ENCODE results near the gene KRT10. TPM values are rescaled to one million over a fixed set of nuclear protein-coding genes. Genes with fewer than 3 reads are reported as not detected.

The KRT10 gene
- 21.9 and 23.3 TPM in 2 replicates for total RNA-seq

DNA sequence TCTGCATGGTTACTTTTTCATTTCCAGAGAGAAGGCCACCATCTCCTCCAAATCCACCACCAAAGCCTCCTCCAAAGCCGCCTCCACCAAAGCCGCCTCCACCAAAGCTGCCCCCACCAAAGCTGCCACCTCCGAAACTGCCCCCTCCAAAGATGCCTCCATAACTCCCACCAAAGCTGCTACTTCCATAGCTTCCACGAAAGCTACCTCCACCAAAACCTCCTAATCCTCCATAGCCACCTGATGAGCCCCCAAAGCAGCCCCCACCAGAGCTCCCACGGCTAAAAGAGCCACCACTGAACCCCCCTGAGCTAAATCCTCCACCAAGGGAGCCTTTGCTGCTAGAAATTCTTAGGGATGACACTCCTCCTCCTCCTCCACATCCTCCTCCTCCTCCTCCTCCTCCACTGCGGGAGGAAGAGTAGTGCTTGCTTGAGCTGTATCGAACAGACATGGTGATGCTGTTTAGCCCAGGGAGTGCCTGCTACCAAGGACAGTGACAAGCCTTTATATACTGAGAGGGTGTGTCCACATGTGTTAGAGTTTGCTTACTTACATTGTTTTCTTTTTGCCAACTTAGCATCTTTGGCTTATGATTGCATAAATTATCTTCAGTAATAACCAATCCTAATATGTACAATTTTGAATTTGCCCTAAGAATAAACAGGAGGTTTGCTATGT, at the start of gene KRT10:
Gene KRT10 (minus strand): TSS at position 483 of the 681 bp plus-strand sequence. CDS start 29 bp downstream, at position 454.

DNA sequence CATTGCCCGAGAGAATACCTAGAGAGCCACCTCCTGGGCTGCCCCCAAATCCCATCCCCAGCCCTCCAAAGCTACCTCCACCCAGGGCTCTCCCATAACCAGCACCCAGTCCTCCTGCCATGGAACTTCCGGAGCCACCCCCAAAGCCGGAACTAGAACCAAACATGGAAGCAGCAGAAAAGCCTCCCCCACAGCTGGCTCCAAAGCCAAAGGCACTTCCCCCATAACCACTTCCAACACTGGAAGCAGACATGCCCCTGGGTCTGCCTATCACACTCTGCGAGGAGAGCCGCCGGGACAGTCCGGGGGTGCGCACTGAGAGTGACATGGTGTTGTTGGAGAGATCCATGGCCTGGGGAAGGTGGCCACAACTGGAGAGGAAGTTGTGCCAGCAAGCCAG, 44.4 kb upstream of the KRT10 start, which contains the start of gene KRT12:
Gene KRT12 (minus strand): TSS at position 386 of the 400 bp plus-strand sequence. CDS start 37 bp downstream, at position 349.

DNA sequence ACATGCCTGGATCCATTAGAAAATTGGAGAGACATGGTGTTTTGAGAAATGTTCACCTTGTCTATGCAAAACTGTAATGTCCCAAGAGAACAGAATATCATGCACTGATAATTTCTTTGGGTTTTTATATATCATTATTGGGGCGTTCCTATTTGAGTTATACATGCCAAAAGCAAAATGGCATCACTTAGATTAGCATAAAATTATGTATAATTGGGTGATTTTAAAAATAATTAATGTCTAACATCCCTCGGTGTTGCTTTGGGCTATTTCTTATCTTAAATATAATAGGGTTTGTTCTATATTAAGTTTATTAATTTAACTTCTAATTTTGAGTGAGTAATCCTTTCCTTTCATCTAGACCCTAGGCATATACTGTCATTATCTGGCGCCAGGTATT, 22.6 kb downstream of the KRT10 start, which contains the start of gene KRT28:
Gene KRT28 (minus strand): TSS at position 101 of the 400 bp plus-strand sequence. CDS start 66 bp downstream, at position 35.

DNA sequence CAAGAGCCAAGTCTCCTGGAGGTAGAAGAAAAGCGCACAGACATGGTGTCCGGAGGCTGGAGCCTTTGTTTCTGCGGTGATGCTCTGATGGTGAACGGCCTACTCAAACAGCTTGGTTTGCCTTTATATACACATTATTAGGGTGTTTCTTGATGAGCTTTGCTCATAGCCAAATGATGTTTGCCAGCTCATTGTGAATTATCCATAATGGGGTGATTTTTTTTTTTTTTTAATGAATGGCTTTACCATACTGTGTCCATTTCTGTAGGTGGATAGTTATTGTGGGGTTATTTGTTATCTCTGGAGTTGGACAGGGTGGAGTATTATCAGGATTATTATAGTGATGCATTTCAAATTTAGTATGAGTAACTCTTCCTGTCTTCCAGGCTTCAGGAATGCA, 40.0 kb downstream of the KRT10 start, which contains the start of gene KRT27:
Gene KRT27 (minus strand): TSS at position 101 of the 400 bp plus-strand sequence. CDS start 57 bp downstream, at position 44.

DNA sequence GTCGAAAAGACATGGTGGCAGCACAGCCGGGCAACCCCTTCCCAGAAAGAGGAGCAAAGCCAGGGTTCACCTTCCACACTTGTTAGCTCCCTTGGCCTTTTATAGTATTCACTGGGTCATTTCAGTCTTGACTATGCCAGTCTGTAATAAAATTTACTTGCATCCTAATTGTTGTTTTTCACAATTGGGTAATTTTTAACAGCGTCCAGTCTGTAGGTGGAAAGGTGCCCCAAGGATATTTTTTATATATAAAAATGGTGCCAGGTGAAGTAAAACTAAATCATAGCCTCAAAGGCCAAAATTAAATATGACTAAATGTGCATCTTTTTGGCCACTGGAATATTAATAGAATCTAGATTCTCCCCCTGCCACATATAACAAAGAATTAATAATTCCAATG, 50.3 kb downstream of the KRT10 start, which contains the start of gene KRT26:
Gene KRT26 (minus strand): TSS at position 101 of the 400 bp plus-strand sequence. CDS start 88 bp downstream, at position 13.

Other genes with a start within 250 kb of the KRT10 start
- 85.4 and 86.6 TPM in 2 replicates for gene SMARCE1, start 174.8 kb downstream of the KRT10 start, total RNA-seq
- gene KRT222, start 157.4 kb downstream of the KRT10 start, total RNA-seq = not detected in 2 replicates
- gene KRT24, start 118.9 kb downstream of the KRT10 start, total RNA-seq = not detected in 2 replicates
- not detected in 2 replicates for gene KRT25, start 67.3 kb downstream of the KRT10 start, total RNA-seq
- gene KRT26, start 50.4 kb downstream of the KRT10 start, total RNA-seq = not detected in 2 replicates
- gene KRT27, start 40.1 kb downstream of the KRT10 start, total RNA-seq = not detected in 2 replicates
- gene KRT28, start 22.7 kb downstream of the KRT10 start, total RNA-seq = not detected in 2 replicates
- gene KRT12, start 44.6 kb upstream of the KRT10 start, total RNA-seq = not detected in 2 replicates
- gene KRT20, start 62.6 kb upstream of the KRT10 start, total RNA-seq = not detected in 2 replicates
- gene KRT23, start 115.0 kb upstream of the KRT10 start, total RNA-seq = not detected in 2 replicates
- not detected in 2 replicates for gene KRT39, start 144.3 kb upstream of the KRT10 start, total RNA-seq
- gene KRT40, start 161.7 kb upstream of the KRT10 start, total RNA-seq = not detected in 2 replicates
- not detected in 2 replicates for gene KRTAP3-3, start 171.6 kb upstream of the KRT10 start, total RNA-seq
- not detected in 2 replicates for gene KRTAP3-2, start 177.3 kb upstream of the KRT10 start, total RNA-seq
- gene KRTAP3-1, start 186.5 kb upstream of the KRT10 start, total RNA-seq = not detected in 2 replicates
- gene KRTAP1-5, start 204.6 kb upstream of the KRT10 start, total RNA-seq = not detected in 2 replicates
- not detected in 2 replicates for gene KRTAP1-4, start 207.6 kb upstream of the KRT10 start, total RNA-seq
- not detected in 2 replicates for gene KRTAP1-3, start 212.3 kb upstream of the KRT10 start, total RNA-seq
- gene KRTAP1-1, start 218.8 kb upstream of the KRT10 start, total RNA-seq = not detected in 2 replicates
- gene KRTAP2-1, start 224.7 kb upstream of the KRT10 start, total RNA-seq = not detected in 2 replicates
- not detected in 2 replicates for gene KRTAP2-2, start 232.6 kb upstream of the KRT10 start, total RNA-seq
- gene KRTAP2-3, start 237.5 kb upstream of the KRT10 start, total RNA-seq = not detected in 2 replicates
- gene KRTAP2-4, start 243.3 kb upstream of the KRT10 start, total RNA-seq = not detected in 2 replicates

Measured in mammary microvascular endothelial cell (primary cell).